Stimulated activated naive CD8-positive, alpha-beta T cell treated with anti-CD3 and anti-CD28 coated beads, Interleukin-15, amount 100 ng/mL, for 72 hours (primary cell): ENCODE measurements around the gene IGF1R.
A peak's percentile ranks its signal among the peaks of the same experiment; 100 is the strongest.

Experiments
- ATAC-seq: fragments of 150-1000 bp; cut with Tn5 transposase; 2 replicates; pipeline ENCODE4 v1.10.0; 2021; ENCODE audit warnings: mild to moderate bottlenecking, moderate library complexity
- DNase-seq, 2 donors: peaks; one replicate each; pipeline ENCODE4 v3.0.0; 2021 to 2022
- H3K27ac Mint-ChIP-seq, 2 donors: one replicate each; pipeline ENCODE4 v1.8.0; 2022; ENCODE audit warnings: mild to moderate bottlenecking in 2 of 2, mixed read lengths in 2 of 2, moderate library complexity in 2 of 2
- H3K27me3 Mint-ChIP-seq: one replicate; pipeline ENCODE4 v1.8.0; 2022; ENCODE audit warnings: mixed read lengths
- H3K4me1 Mint-ChIP-seq: one replicate; pipeline ENCODE4 v1.8.0; 2022; ENCODE audit warnings: mild to moderate bottlenecking, mixed read lengths
- H3K4me3 Mint-ChIP-seq, 2 donors: one replicate each; pipeline ENCODE4 v1.8.0; 2022; ENCODE audit warnings: mild to moderate bottlenecking in 2 of 2, mixed read lengths in 2 of 2, moderate library complexity in 1 of 2
- H3K9me3 Mint-ChIP-seq, 2 donors: one replicate each; pipeline ENCODE4 v1.8.0; 2022; ENCODE audit warnings: mixed read lengths in 2 of 2

The IGF1R gene

GRCh38 chr15:98753726-98754656 lies 105.7 kb downstream of the IGF1R start:
- Mint-ChIP-seq H3K4me3 (no peak overlapping the region), H3K27ac (no peak overlapping the region), H3K4me1 (peaks cover 42% of the 10 kb centered on the region), H3K27me3 (no peaks in the 10 kb centered on the region), H3K9me3 (no peaks in the 10 kb centered on the region)
- no peak for ATAC-seq
- DNase-seq, result no peak

- H3K27me3 Mint-ChIP-seq, result no peaks in the 10 kb centered on the region
- no peaks in the 10 kb centered on the region for H3K9me3 Mint-ChIP-seq
- ATAC-seq, result no peak
- H3K4me1 Mint-ChIP-seq, result peaks cover 42% of the 10 kb centered on the region
- H3K27ac Mint-ChIP-seq, result no peak overlapping the region
- DNase-seq, result no peak
- H3K4me3 Mint-ChIP-seq, result no peak overlapping the region
Observed at GRCh38 chr15:98754657-98755022, 106.3 kb downstream of the IGF1R start.

GRCh38 chr15:98755138-98755537 lies 106.8 kb downstream of the IGF1R start:
- Mint-ChIP-seq H3K4me3 (no peak overlapping the region), H3K4me1 (peaks cover 37% of the 10 kb centered on the region), H3K27me3 (no peaks in the 10 kb centered on the region), H3K27ac (no peak overlapping the region), H3K9me3 (no peaks in the 10 kb centered on the region)
- ATAC-seq (no peak), DNase-seq (no peak)

- H3K27ac Mint-ChIP-seq, result no peak overlapping the region
- no peak for DNase-seq
- no peaks in the 10 kb centered on the region for H3K27me3 Mint-ChIP-seq
- H3K4me1 Mint-ChIP-seq, result peaks cover 39% of the 10 kb centered on the region
- ATAC-seq, result no peak
- no peak overlapping the region for H3K4me3 Mint-ChIP-seq
- H3K9me3 Mint-ChIP-seq, result no peaks in the 10 kb centered on the region
Observed at GRCh38 chr15:98755781-98756180, 107.4 kb downstream of the IGF1R start.

- DNase-seq (no peak), ATAC-seq (no peak)
- Mint-ChIP-seq H3K4me1 (peaks cover 59% of the 10 kb centered on the region), H3K27ac (no peak overlapping the region), H3K9me3 (no peaks in the 10 kb centered on the region), H3K27me3 (no peaks in the 10 kb centered on the region), H3K4me3 (no peak overlapping the region)
Observed at GRCh38 chr15:98758224-98758623, 109.9 kb downstream of the IGF1R start.

- H3K9me3 Mint-ChIP-seq, result no peaks in the 10 kb centered on the region
- H3K27me3 Mint-ChIP-seq, result no peaks in the 10 kb centered on the region
- DNase-seq, result no peak
- peaks cover 58% of the 10 kb centered on the region for H3K4me1 Mint-ChIP-seq
- no peak overlapping the region for H3K4me3 Mint-ChIP-seq
- no peak for ATAC-seq
- H3K27ac Mint-ChIP-seq, result no peak overlapping the region
Observed at GRCh38 chr15:98759277-98759676, 110.9 kb downstream of the IGF1R start.

- ATAC-seq (no peak), DNase-seq (no peak)
- Mint-ChIP-seq H3K27ac (no peak overlapping the region), H3K27me3 (no peaks in the 10 kb centered on the region), H3K9me3 (no peaks in the 10 kb centered on the region), H3K4me3 (no peak overlapping the region), H3K4me1 (peaks cover 51% of the 10 kb centered on the region)
Observed at GRCh38 chr15:98760112-98760826, 111.9 kb downstream of the IGF1R start.

- Mint-ChIP-seq H3K4me1 (peaks cover 54% of the 10 kb centered on the region), H3K27ac (no peak overlapping the region), H3K9me3 (no peaks in the 10 kb centered on the region), H3K4me3 (no peak overlapping the region), H3K27me3 (no peaks in the 10 kb centered on the region)
- no peak for ATAC-seq
- no peak for DNase-seq
Observed at GRCh38 chr15:98760975-98761374, 112.6 kb downstream of the IGF1R start.

GRCh38 chr15:98763179-98763578 lies 114.8 kb downstream of the IGF1R start:
- H3K4me3 Mint-ChIP-seq, result no peak overlapping the region
- H3K27ac Mint-ChIP-seq, result no peak overlapping the region
- ATAC-seq, result no peak
- H3K9me3 Mint-ChIP-seq, result no peaks in the 10 kb centered on the region
- H3K27me3 Mint-ChIP-seq, result no peaks in the 10 kb centered on the region
- no peak for DNase-seq
- H3K4me1 Mint-ChIP-seq, result peaks cover 61% of the 10 kb centered on the region

GRCh38 chr15:98764291-98764690 lies 116.0 kb downstream of the IGF1R start:
- H3K4me1 Mint-ChIP-seq, result peaks cover 53% of the 10 kb centered on the region
- no peaks in the 10 kb centered on the region for H3K27me3 Mint-ChIP-seq

GRCh38 chr15:98765610-98766009 lies 117.3 kb downstream of the IGF1R start:
- DNase-seq (no peak), ATAC-seq (no peak)
- Mint-ChIP-seq H3K4me1 (peaks cover 50% of the 10 kb centered on the region), H3K27me3 (no peaks in the 10 kb centered on the region), H3K9me3 (no peaks in the 10 kb centered on the region), H3K27ac (no peak overlapping the region), H3K4me3 (no peak overlapping the region)

More at GRCh38 chr15:98764291-98764690, 116.0 kb downstream of the IGF1R start:
- Mint-ChIP-seq H3K27ac (no peak overlapping the region), H3K4me3 (no peak overlapping the region), H3K9me3 (no peaks in the 10 kb centered on the region)
- ATAC-seq (no peak), DNase-seq (no peak)

GRCh38 chr15:98767692-98768091 lies 119.4 kb downstream of the IGF1R start:
- H3K4me3 Mint-ChIP-seq, result no peak overlapping the region
- ATAC-seq (no peak), DNase-seq (no peak)
- no peak overlapping the region for H3K27ac Mint-ChIP-seq
- peaks cover 45% of the 10 kb centered on the region for H3K4me1 Mint-ChIP-seq
- no peaks in the 10 kb centered on the region for H3K27me3 Mint-ChIP-seq
- no peaks in the 10 kb centered on the region for H3K9me3 Mint-ChIP-seq

GRCh38 chr15:98769867-98770266 lies 121.5 kb downstream of the IGF1R start:
- H3K27ac Mint-ChIP-seq, result no peak overlapping the region
- DNase-seq (no peak), ATAC-seq (no peak)
- H3K4me3 Mint-ChIP-seq, result no peak overlapping the region
- H3K9me3 Mint-ChIP-seq, result no peaks in the 10 kb centered on the region
- no peaks in the 10 kb centered on the region for H3K27me3 Mint-ChIP-seq
- H3K4me1 Mint-ChIP-seq, result peaks cover 44% of the 10 kb centered on the region

GRCh38 chr15:98770984-98771383 lies 122.6 kb downstream of the IGF1R start:
- Mint-ChIP-seq H3K27me3 (no peaks in the 10 kb centered on the region), H3K4me1 (peaks cover 46% of the 10 kb centered on the region), H3K27ac (peak overlapping the region in 1 of 2 donors; percentile 62), H3K9me3 (no peaks in the 10 kb centered on the region), H3K4me3 (no peak overlapping the region)
- ATAC-seq, result no peak
- DNase-seq, result no peak

GRCh38 chr15:98771541-98771940 lies 123.2 kb downstream of the IGF1R start:
- no peak for ATAC-seq
- no peak overlapping the region for H3K4me3 Mint-ChIP-seq
- DNase-seq, result no peak
- H3K27me3 Mint-ChIP-seq, result no peaks in the 10 kb centered on the region
- H3K4me1 Mint-ChIP-seq, result peaks cover 51% of the 10 kb centered on the region
- no peaks in the 10 kb centered on the region for H3K9me3 Mint-ChIP-seq
- H3K27ac Mint-ChIP-seq, result no peak overlapping the region

- peaks cover 53% of the 10 kb centered on the region for H3K4me1 Mint-ChIP-seq
Observed at GRCh38 chr15:98772895-98773294, 124.6 kb downstream of the IGF1R start.

More at GRCh38 chr15:98772895-98773294, 124.6 kb downstream of the IGF1R start:
- Mint-ChIP-seq H3K9me3 (no peaks in the 10 kb centered on the region), H3K27me3 (no peaks in the 10 kb centered on the region), H3K27ac (no peak overlapping the region), H3K4me3 (no peak overlapping the region)
- ATAC-seq (peak; percentile 39), DNase-seq (no peak)
